Measurements from ENCODE around the gene PGGHG.

GRCh38 chr11:340539-341512 lies 51.9 kb downstream of the PGGHG start:
- TF ChIP-seq CTCF (IDR thresholded peaks at IDR 0.05; ENCODE audit: borderline replicate concordance, extremely low read depth, low read length, poor library complexity, severe bottlenecking) (no peak), EZH2 (IDR thresholded peaks at IDR 0.05; ENCODE audit: borderline replicate concordance, low read depth, low read length, severe bottlenecking) (no peak)
